ENCODE measurements around the gene SYNE1.

- TF ChIP-seq MLX (CRISPR knock-in tag; IDR thresholded peaks at IDR 0.05) (no peak), CTCF (IDR thresholded peaks at IDR 0.05) (no peak), MXD4 (CRISPR knock-in tag; IDR thresholded peaks at IDR 0.05; ENCODE audit: borderline replicate concordance) (no peak), MAX (CRISPR knock-in tag; IDR thresholded peaks at IDR 0.05) (no peak), ZBTB21 (CRISPR knock-in tag; IDR thresholded peaks at IDR 0.05; ENCODE audit: borderline replicate concordance) (no peak), USF1 (CRISPR knock-in tag; IDR thresholded peaks at IDR 0.05) (no peak), NR2C2 (CRISPR knock-in tag; IDR thresholded peaks at IDR 0.05) (no peak), TEAD4 (CRISPR knock-in tag; IDR thresholded peaks at IDR 0.05) (no peak), MYBL2 (CRISPR knock-in tag; IDR thresholded peaks at IDR 0.05) (no peak), TCF7 (CRISPR knock-in tag; IDR thresholded peaks at IDR 0.05; ENCODE audit: low read depth) (no peak), TP53 (CRISPR knock-in tag; IDR thresholded peaks at IDR 0.05) (no peak), NR3C1 (CRISPR knock-in tag; conservative IDR thresholded peaks at IDR 0.05; ENCODE audit: low read depth) (no peak)
Observed at GRCh38 chr6:152173957-152174356, 463.2 kb downstream of the SYNE1 start.

Measured in WTC11 (cell line).